Liver (tissue), 9 donors: Measurements from ENCODE around the gene ARHGAP12. TPM values are rescaled to one million over a fixed set of nuclear protein-coding genes. Genes with fewer than 3 reads are reported as not detected.

Experiments used
- DNase-seq: peaks from one replicate; pipeline ENCODE4 v3.0.0-alpha.2; 2017; ENCODE audit warnings: low spot score
- H3K27ac ChIP-seq, 2 donors: one replicate each; pipeline ENCODE4 v1.7.0; 2013; ENCODE audit warnings: inconsistent platforms in 2 of 2, low read length in 2 of 2, control low read depth in 1 of 2, low read depth in 1 of 2, mild to moderate bottlenecking in 1 of 2
- H3K27me3 ChIP-seq, 4 donors: one replicate each; pipeline versions ENCODE4 v1.6.1 to v1.7.0; 2013; ENCODE audit warnings: low read length in 3 of 4, inconsistent platforms in 1 of 4, mild to moderate bottlenecking in 1 of 4, moderate library complexity in 1 of 4; ENCODE audit not compliant: control insufficient read depth in 4 of 4, insufficient read depth in 4 of 4
- H3K36me3 ChIP-seq, 4 donors: one replicate each; pipeline versions ENCODE4 v1.6.1 to v1.7.0; 2013; ENCODE audit warnings: low read length in 3 of 4, mild to moderate bottlenecking in 3 of 4, low read depth in 1 of 4, moderate library complexity in 1 of 4; ENCODE audit not compliant: control insufficient read depth in 4 of 4, insufficient read depth in 3 of 4
- H3K4me1 ChIP-seq, 4 donors: one replicate each; pipeline versions ENCODE4 v1.6.1 to v1.7.0; 2013; ENCODE audit warnings: low read length in 3 of 4, mild to moderate bottlenecking in 3 of 4, moderate library complexity in 1 of 4; ENCODE audit not compliant: control insufficient read depth in 4 of 4, insufficient read depth in 4 of 4
- H3K4me3 ChIP-seq, 3 donors: one replicate each; pipeline versions ENCODE4 v1.6.1 to v1.7.0; 2013; ENCODE audit warnings: low read length in 3 of 3, control low read depth in 1 of 3, low read depth in 1 of 3, mild to moderate bottlenecking in 1 of 3
- H3K9ac ChIP-seq, 2 donors: one replicate each; pipeline ENCODE4 v1.7.0; 2013; ENCODE audit warnings: low read length in 2 of 2, mild to moderate bottlenecking in 2 of 2, moderate library complexity in 2 of 2, control low read depth in 1 of 2, low read depth in 1 of 2
- H3K9me3 ChIP-seq, 4 donors: one replicate each; pipeline versions ENCODE4 v1.6.1 to v1.7.0; 2013; ENCODE audit warnings: low read length in 3 of 4; ENCODE audit not compliant: control insufficient read depth in 4 of 4
- ATF3 ChIP-seq: IDR thresholded peaks from 2 replicates; pipeline ENCODE4 v1.6.1; 2016; ENCODE audit warnings: antibody characterized with exemption
- CTCF ChIP-seq: fragments of 150-350 bp; IDR thresholded peaks from 2 replicates; pipeline ENCODE4 v1.5.1; 2017; ENCODE audit warnings: improper control_type of control experiment, low read depth, low read length; ENCODE audit not compliant: missing input control
- EGR1 ChIP-seq, 2 donors: IDR thresholded peaks; 2 replicates each; pipeline ENCODE4 v1.6.1; 2016 to 2018; ENCODE audit warnings: antibody characterized with exemption in 2 of 2, low read depth in 2 of 2
- FOXA1 ChIP-seq: IDR thresholded peaks from 2 replicates; pipeline ENCODE4 v1.6.1; 2016; ENCODE audit warnings: antibody characterized with exemption
- FOXA2 ChIP-seq: IDR thresholded peaks from 2 replicates; pipeline ENCODE4 v1.6.1; 2016; ENCODE audit warnings: antibody characterized with exemption
- GABPA ChIP-seq, 2 donors: IDR thresholded peaks in 1 of 2; conservative IDR thresholded peaks in 1 of 2; 2 replicates each; pipeline ENCODE4 v1.6.1; 2016; ENCODE audit warnings: antibody characterized with exemption in 2 of 2, mild to moderate bottlenecking in 1 of 2, moderate library complexity in 1 of 2
- HNF4A ChIP-seq, 2 donors: conservative IDR thresholded peaks; 2 replicates each; pipeline ENCODE4 v1.6.1; 2016; ENCODE audit warnings: antibody characterized with exemption in 2 of 2, mild to moderate bottlenecking in 2 of 2
- HNF4G ChIP-seq: IDR thresholded peaks from 2 replicates; pipeline ENCODE4 v1.6.1; 2016; ENCODE audit warnings: antibody characterized with exemption
- JUND ChIP-seq, 2 donors: IDR thresholded peaks; 2 replicates each; pipeline ENCODE4 v1.6.1; 2016; ENCODE audit warnings: antibody characterized with exemption in 2 of 2
- NR2F2 ChIP-seq: IDR thresholded peaks from 2 replicates; pipeline ENCODE4 v1.6.1; 2016; ENCODE audit warnings: antibody characterized with exemption
- RAD21 ChIP-seq, 2 donors: IDR thresholded peaks; 2 replicates each; pipeline ENCODE4 v1.6.1; 2016; ENCODE audit warnings: antibody characterized with exemption in 2 of 2, mild to moderate bottlenecking in 2 of 2
- REST ChIP-seq: IDR thresholded peaks from 2 replicates; pipeline ENCODE4 v1.6.1; 2016; ENCODE audit warnings: antibody characterized with exemption, mild to moderate bottlenecking
- RXRA ChIP-seq, 2 donors: IDR thresholded peaks; 2 replicates each; pipeline ENCODE4 v1.6.1; 2017 to 2018; ENCODE audit warnings: antibody characterized with exemption in 2 of 2, mild to moderate bottlenecking in 1 of 2
- SP1 ChIP-seq: IDR thresholded peaks from 2 replicates; pipeline ENCODE4 v1.6.1; 2018; ENCODE audit warnings: antibody characterized with exemption, mild to moderate bottlenecking
- TAF1 ChIP-seq: conservative IDR thresholded peaks from 2 replicates; pipeline ENCODE4 v1.6.1; 2016; ENCODE audit warnings: antibody characterized with exemption, mild to moderate bottlenecking
- YY1 ChIP-seq: IDR thresholded peaks from 2 replicates; pipeline ENCODE4 v1.6.1; 2016; ENCODE audit warnings: antibody characterized with exemption, mild to moderate bottlenecking
- ZBTB33 ChIP-seq: IDR thresholded peaks from 2 replicates; pipeline ENCODE4 v1.6.1; 2016; ENCODE audit warnings: antibody characterized with exemption
- WGBS: extraction: QIAGEN DNeasy Blood & Tissue Kit; methylation state at CpG from one replicate; pipeline ENCODE4 v1.1.7; 2013; 5-methylcytosine and 5-hydroxymethylcytosine counted together
- polyA plus RNA-seq, 2 donors: library from polyadenylated mRNA; stranded (reverse) in 1 of 2; unstranded in 1 of 2; fragments of 200-250 nt in 1 of 2; fragments of >200 nt in 1 of 2; fragmentation: Nextera tagmentation in 1 of 2; extraction: Ambion mirVana in 1 of 2; gene quantifications; one replicate each; pipeline versions ENCODE4 v1.2.1 to v1.2.3, GENCODE V29; 2013 to 2015
- total RNA-seq, 2 donors: library from RNA; depleted of rRNA; stranded (reverse); fragments of >200 nt; gene quantifications; one replicate each; pipeline ENCODE4 v1.2.3, GENCODE V29; 2014
- TF ChIP-seq, protein P1 (sequence below): IDR thresholded peaks from 2 replicates; pipeline ENCODE4 v1.6.1; 2016; ENCODE audit warnings: antibody characterized with exemption
- donor health status: healthy.
- donor health status: healthy.
- donor health status: healthy.
- donor health status: healthy.
- donor health status: healthy.

ARHGAP12 gene
- total and polyA plus RNA-seq, 4 donors, result 7.0 to 29.1 (median 12.3) TPM

- DNase-seq, result no peak
- Histone ChIP-seq H3K4me3 (no peak overlapping the region), H3K27me3 (no peaks in the 10 kb centered on the region), H3K9me3 (no peaks in the 10 kb centered on the region), H3K36me3 (peaks cover 0 to 6% (median 2%) of the 10 kb centered on the region in 4 donors), H3K27ac (no peak overlapping the region), H3K4me1 (no peaks in the 10 kb centered on the region), H3K9ac (no peak overlapping the region)
- TF ChIP-seq JUND (IDR thresholded peaks at IDR 0.05) (no peak), HNF4A (conservative IDR thresholded peaks at IDR 0.05) (no peak), FOXA1 (no peak), FOXA2 (no peak)
Observed at GRCh38 chr10:31820096-31820495, 108.5 kb downstream of the ARHGAP12 start.

DNA sequence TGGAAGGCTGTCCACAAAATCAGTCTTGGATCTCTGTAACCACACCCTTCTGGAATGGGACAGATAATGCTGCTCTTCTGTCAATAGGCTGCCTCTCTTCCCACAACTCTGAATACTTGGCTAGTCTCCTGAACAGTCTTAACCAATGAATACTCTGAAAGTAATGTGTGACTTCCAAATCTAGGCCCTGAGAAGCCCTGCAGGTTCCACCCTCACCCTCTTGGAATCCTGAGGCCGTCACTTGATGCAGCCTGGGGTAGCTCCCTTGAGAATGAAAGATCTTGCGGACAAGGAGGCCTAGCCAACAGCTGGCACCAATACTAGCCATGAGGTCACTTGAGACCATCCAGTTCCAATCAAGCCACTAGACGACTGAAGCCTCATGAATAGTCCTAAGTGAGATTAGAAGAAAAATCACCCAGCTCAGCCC is 109.2 kb downstream of the ARHGAP12 start:
- 91% methylated on average over 3 of the region's 3 CpGs for WGBS
- no peak for TF ChIP-seq NR2F2
- TF ChIP-seq ATF3, result no peak
- no peak for TF ChIP-seq HNF4G
- TF ChIP-seq RXRA (IDR thresholded peaks at IDR 0.05), result no peak
- no peak for TF ChIP-seq ZBTB33
- no peak for TF ChIP-seq YY1
- no peak for TF ChIP-seq GABPA (IDR thresholded peaks at IDR 0.05 in 1 of 2, conservative IDR thresholded peaks at IDR 0.05 in 1 of 2)
- no peak for TF ChIP-seq CTCF
- no peak for TF ChIP-seq RAD21 (IDR thresholded peaks at IDR 0.05)
- no peak for TF ChIP-seq JUND (IDR thresholded peaks at IDR 0.05)
- TF ChIP-seq SP1, result no peak
- no peak for TF ChIP-seq HNF4A (conservative IDR thresholded peaks at IDR 0.05)
- TF ChIP-seq FOXA2, result no peak
- no peak for TF ChIP-seq FOXA1
- TF ChIP-seq, protein P1, sequence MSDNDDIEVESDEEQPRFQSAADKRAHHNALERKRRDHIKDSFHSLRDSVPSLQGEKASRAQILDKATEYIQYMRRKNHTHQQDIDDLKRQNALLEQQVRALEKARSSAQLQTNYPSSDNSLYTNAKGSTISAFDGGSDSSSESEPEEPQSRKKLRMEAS, result no peak
- TF ChIP-seq EGR1 (IDR thresholded peaks at IDR 0.05; ENCODE audit: low read depth in 2 of 2), result no peak
- no peak for TF ChIP-seq TAF1
- no peak for TF ChIP-seq REST
- H3K9ac ChIP-seq, result no peak overlapping the region
- no peak for DNase-seq
- H3K4me1 ChIP-seq, result no peaks in the 10 kb centered on the region
- no peaks in the 10 kb centered on the region for H3K27me3 ChIP-seq
- H3K27ac ChIP-seq, result no peak overlapping the region
- peaks cover 0 to 7% (median 3%) of the 10 kb centered on the region in 4 donors for H3K36me3 ChIP-seq
- no peaks in the 10 kb centered on the region for H3K9me3 ChIP-seq
- H3K4me3 ChIP-seq, result no peak overlapping the region
